Epidermal melanocyte (primary cell): ENCODE measurements around the gene FGD2.
A peak's percentile ranks its signal among the peaks of the same experiment; 100 is the strongest.

ENCODE experiments used
- DNase-seq: peaks from one replicate; pipeline ENCODE4 v3.0.0; 2011; ENCODE audit warnings: low spot score; ENCODE audit not compliant: insufficient read length

Gene FGD2

GRCh38 chr6:36970892-36971842 lies 34.3 kb upstream of the FGD2 start:
- no peak for DNase-seq

DNA sequence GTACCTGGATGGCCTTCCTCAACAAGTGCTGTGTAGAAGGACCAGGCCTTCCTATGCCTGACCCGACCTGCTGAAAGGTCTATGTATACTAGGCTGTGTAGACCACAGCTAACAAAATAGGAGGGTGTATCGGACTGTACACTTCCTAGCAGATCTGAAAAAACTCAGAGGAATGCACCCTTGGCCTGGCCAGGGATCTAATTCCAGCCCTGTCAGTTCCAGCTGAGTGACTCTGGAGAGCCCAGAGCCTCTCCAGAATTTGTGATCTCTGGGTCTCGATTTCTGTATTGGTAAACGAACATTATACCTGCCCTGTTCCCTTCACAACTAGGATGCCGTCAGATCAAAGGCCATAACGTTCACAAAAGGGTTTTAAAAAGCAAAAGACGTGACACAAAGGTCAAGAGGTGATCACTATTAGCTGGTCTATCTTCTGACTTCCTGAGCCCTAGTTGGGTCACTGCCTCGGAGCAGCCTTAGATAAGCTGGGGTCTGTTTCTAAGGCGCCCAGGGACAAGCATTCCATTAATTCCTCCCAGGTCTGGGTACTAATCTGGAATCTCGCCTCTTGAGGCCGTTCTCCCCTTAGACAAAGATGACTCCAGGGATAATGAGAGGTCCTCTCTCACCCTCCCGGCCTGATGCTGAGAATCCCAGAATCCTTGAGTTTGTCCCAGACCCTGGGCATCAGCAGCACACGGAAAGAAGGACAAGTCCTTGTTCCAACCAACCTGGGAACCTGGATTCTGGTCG lies 33.4 kb upstream of the FGD2 start:
- no peak for DNase-seq

- no peak for DNase-seq
Measured at GRCh38 chr6:36973190-36973589, 32.3 kb upstream of the FGD2 start.

- no peak for DNase-seq
Measured at GRCh38 chr6:36973647-36974046, 31.8 kb upstream of the FGD2 start.

DNA sequence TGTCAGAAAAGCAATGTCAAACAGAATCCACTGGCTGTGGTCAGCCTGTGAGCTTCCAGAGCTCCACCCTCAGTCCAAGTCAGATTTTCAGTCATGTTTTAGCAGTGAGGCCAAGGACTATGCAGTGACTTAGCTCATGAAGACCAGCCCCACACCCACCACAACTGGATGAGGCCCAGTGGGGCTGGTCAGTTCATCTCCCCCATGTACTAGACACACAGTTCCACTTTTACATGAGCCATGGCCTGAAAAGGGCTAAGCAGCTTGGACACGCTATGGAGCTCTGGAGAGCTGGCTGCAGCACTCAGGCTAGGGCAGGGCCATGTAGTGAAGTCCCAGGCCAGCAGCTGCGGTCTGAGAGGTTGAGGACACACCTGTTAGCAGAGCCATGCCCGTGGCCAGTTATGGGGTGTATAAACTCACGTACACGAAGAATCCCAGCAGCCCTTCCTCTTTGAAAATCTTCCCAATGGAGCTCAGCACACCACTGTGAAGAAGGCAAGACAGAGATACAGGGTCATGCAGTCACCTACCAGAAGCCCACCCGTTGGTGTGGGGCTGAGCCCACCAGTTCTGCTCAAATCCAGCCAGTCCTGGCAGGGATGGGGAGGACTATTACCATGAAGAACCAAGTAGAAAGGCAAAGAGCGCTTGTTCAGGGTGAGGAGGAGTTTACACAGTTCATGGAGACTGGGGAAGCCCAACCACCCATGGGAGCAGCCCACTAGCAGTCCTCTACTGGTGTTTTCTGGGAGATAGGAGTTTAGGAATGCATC lies 30.0 kb upstream of the FGD2 start:
- DNase-seq: no peak

GRCh38 chr6:36976007-36976264 lies 29.5 kb upstream of the FGD2 start:
- DNase-seq: no peak

GRCh38 chr6:36976509-36976908 lies 28.9 kb upstream of the FGD2 start:
- DNase-seq: no peak

- no peak for DNase-seq
Measured at GRCh38 chr6:36976931-36977330, 28.5 kb upstream of the FGD2 start.

- DNase-seq: no peak
Measured at GRCh38 chr6:36977470-36977941, 27.9 kb upstream of the FGD2 start.

GRCh38 chr6:36978421-36979346 lies 26.8 kb upstream of the FGD2 start:
- no peak for DNase-seq

GRCh38 chr6:36979347-36979742 lies 26.1 kb upstream of the FGD2 start:
- peak; percentile 72 for DNase-seq

- no peak for DNase-seq
Measured at GRCh38 chr6:36980129-36980528, 25.3 kb upstream of the FGD2 start.

- DNase-seq: no peak
Measured at GRCh38 chr6:36980876-36981619, 24.4 kb upstream of the FGD2 start.

DNA sequence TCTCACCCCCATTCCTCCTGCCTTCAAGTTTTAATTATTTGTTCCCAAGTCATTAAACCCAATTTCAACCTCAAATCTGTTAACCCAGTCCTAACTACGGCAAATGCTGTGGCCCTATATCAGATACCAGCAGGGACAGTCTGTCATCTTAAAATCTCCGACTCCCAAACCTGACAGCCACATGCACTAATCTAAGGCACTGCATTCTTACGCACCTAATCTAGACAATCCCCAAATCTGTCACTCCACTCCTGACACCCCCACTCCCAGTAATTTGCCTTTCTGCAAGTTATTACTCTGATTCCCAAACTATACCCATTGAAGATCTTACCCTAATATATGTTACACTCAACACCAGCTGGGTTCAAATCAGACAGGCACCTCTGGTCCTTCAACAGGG lies 21.9 kb upstream of the FGD2 start:
- no peak for DNase-seq

- DNase-seq: peak; percentile 42
Measured at GRCh38 chr6:36984581-36985416, 20.7 kb upstream of the FGD2 start.

GRCh38 chr6:36985417-36985807 lies 20.0 kb upstream of the FGD2 start:
- no peak for DNase-seq

DNA sequence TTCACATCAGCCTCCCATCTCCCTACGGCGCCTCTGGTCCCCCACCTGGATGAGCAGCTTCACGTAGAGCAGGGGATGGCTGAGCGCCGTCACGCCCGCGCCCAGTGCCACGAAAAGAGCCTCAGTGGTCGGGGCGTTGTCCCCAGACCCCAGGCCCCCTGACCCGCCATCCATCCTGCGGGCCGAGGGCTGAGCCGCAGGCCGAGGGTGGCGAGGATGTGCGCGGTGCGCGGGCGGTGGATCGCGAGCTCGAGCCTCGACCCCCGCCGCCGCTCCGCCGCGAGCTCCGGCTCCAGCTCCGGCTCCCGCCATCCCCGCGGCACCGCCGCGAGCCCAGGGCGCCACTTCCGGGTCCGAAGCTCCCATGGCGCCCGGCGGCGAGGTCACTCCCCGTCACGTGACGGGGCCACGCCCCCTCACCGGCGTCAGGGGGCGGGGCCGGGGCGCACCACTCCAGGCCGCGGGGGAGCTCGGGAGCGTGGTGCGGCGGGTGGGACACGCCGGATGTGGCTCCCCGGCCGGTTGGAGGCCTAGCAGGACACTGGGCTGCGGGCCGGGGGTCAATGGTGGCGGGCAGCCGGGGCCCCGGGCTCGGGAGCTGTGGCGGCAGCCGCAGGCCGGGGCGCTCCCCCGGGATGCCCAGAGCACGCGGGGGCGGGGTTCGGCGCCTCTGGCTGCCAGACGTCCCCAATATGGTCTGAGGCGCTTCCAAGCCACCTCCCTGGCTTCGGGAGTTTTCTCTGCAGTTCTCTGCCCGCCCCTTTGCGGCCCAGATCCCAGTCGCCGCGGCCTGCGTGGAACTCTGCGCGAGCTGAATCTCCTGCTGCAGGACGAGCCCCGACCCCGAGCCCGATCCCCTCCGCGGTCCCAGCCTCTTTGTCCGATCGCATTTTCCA lies 19.4 kb upstream of the FGD2 start, which contains the start of gene MTCH1:
Gene MTCH1 (minus strand): TSS at position 389 of the 896 bp plus-strand sequence. CDS start 23 bp downstream, at position 366.
- DNase-seq: peak; percentile 90

DNA sequence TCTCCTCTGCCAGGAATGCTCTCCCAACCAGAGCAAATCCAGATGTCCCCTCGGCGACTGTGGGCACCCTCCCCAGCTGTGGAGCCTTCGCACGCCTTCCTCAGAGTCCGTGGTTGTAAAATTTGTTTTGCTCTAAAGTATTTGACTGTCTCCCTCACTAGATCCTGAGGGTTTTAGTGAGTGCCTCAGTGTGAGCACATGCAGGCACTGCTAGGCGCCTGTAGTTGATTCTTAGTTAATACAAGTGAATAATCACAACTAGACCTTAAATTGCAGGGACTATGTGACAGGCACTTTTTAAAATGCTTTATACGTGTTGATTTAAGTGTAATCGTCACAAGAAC lies 18.8 kb upstream of the FGD2 start:
- DNase-seq: no peak
